B cell (primary cell): Measurements from ENCODE around the gene SMIM26. TPM values are rescaled to one million over a fixed set of nuclear protein-coding genes. Genes with fewer than 3 reads are reported as not detected.

Experiments
- ATAC-seq: fragments of 200-7000 bp; cut with Tn5 transposase; one replicate; pipeline ENCODE4 v1.10.0; 2021; ENCODE audit warnings: low read depth, mild to moderate bottlenecking, moderate number of reproducible peaks, moderate library complexity
- CTCF ChIA-PET: fragments of 350-600 bp; sonication (Branson Sonifier 250); formaldehyde crosslinking; loops from one replicate; lab custom pipeline; 2021; ENCODE audit warnings: antibody characterized with exemption, inconsistent platforms; lab: Charles Lee
- POLR2A ChIA-PET: fragments of 350-600 bp; sonication (Branson Sonifier 250); formaldehyde crosslinking; loops from one replicate; lab custom pipeline; 2021; ENCODE audit warnings: antibody characterized with exemption; lab: Charles Lee
- DNase-seq: peaks from one replicate; pipeline ENCODE4 v3.0.0; 2013
- H2AFZ ChIP-seq: 2 replicates; pipeline ENCODE4 v1.6.1; 2012; ENCODE audit warnings: mild to moderate bottlenecking, low read depth, low read length; ENCODE audit not compliant: insufficient read depth, poor library complexity, severe bottlenecking
- H3K27ac ChIP-seq, 2 donors: 1 replicate in 1 of 2; 2 replicates in 1 of 2; pipeline ENCODE4 v1.5.1; 2012 to 2013; ENCODE audit warnings: low read length in 2 of 2, mild to moderate bottlenecking in 2 of 2, moderate library complexity in 1 of 2
- H3K27me3 ChIP-seq, 4 experiments: fragments of 200-600 bp in 1 of 4; sonication (generic) in 1 of 4; replicated peaks in 1 of 4; 1 replicate in 2 of 4; 2 replicates in 2 of 4; pipeline versions ENCODE4 v1.6.1 to v1.7.0; 2013 to 2016; ENCODE audit warnings: low read length in 3 of 4, mild to moderate bottlenecking in 2 of 4, mixed read lengths in 1 of 4, moderate library complexity in 1 of 4; ENCODE audit not compliant: insufficient read depth in 4 of 4, control insufficient read depth in 3 of 4; ENCODE audit errors: control extremely low read depth in 1 of 4
- H3K36me3 ChIP-seq, 2 experiments: replicated peaks in 1 of 2; 1 replicate in 1 of 2; 2 replicates in 1 of 2; pipeline versions ENCODE4 v1.6.1 to v1.7.1; 2013; ENCODE audit warnings: low read length in 1 of 2; ENCODE audit not compliant: insufficient read depth in 2 of 2, control insufficient read depth in 1 of 2; ENCODE audit errors: control extremely low read depth in 1 of 2, extremely low read depth in 1 of 2
- H3K4me1 ChIP-seq, 2 donors: fragments of 200-600 bp in 1 of 2; sonication (generic) in 1 of 2; 1 replicate in 1 of 2; 2 replicates in 1 of 2; pipeline versions ENCODE4 v1.5.1 to v1.6.1; 2013 to 2017; ENCODE audit warnings: low read length in 2 of 2; ENCODE audit not compliant: control insufficient read depth in 2 of 2, insufficient read depth in 2 of 2
- H3K4me2 ChIP-seq: replicated peaks from 2 replicates; pipeline ENCODE3; 2012; ENCODE audit warnings: mild to moderate bottlenecking, low read depth, low read length; ENCODE audit not compliant: poor library complexity, severe bottlenecking
- H3K4me3 ChIP-seq, 5 experiments: fragments of 200-600 bp in 1 of 5; sonication (generic) in 1 of 5; 1 replicate in 3 of 5; 2 replicates in 2 of 5; pipeline versions ENCODE4 v1.5.1 to v1.7.0; 2011 to 2016; ENCODE audit warnings: low read length in 4 of 5, mild to moderate bottlenecking in 4 of 5, low read depth in 2 of 5, control low read depth in 1 of 5, moderate library complexity in 1 of 5; ENCODE audit not compliant: insufficient read depth in 1 of 5; ENCODE audit errors: control extremely low read depth in 1 of 5, extremely low read depth in 1 of 5
- H3K79me2 ChIP-seq: fragments of 200-600 bp; sonication (generic); one replicate; pipeline ENCODE4 v1.6.0; 2016; ENCODE audit warnings: low read length; ENCODE audit not compliant: control insufficient read depth, insufficient read depth
- H3K9ac ChIP-seq: fragments of 200-600 bp; sonication (generic); 2 replicates; pipeline ENCODE4 v1.6.1; 2017; ENCODE audit warnings: mild to moderate bottlenecking, low read length, moderate library complexity
- H3K9me3 ChIP-seq, 3 donors: one replicate each; pipeline versions ENCODE4 v1.6.1 to v1.7.1; 2013; ENCODE audit warnings: low read length in 2 of 3; ENCODE audit not compliant: control insufficient read depth in 2 of 3, insufficient read depth in 1 of 3; ENCODE audit errors: control extremely low read depth in 1 of 3
- H4K20me1 ChIP-seq: 2 replicates; pipeline ENCODE4 v1.6.0; 2012; ENCODE audit warnings: mild to moderate bottlenecking, low read length; ENCODE audit not compliant: insufficient read depth, control insufficient read depth, poor library complexity, severe bottlenecking
- H3K27ac Mint-ChIP-seq: one replicate; pipeline ENCODE4 v1.8.0; 2021; ENCODE audit warnings: mixed read lengths
- H3K27me3 Mint-ChIP-seq: one replicate; pipeline ENCODE4 v1.8.0; 2021; ENCODE audit warnings: mixed read lengths
- H3K4me1 Mint-ChIP-seq: one replicate; pipeline ENCODE4 v1.8.0; 2021; ENCODE audit warnings: mixed read lengths
- H3K4me3 Mint-ChIP-seq: one replicate; pipeline ENCODE4 v1.8.0; 2021; ENCODE audit warnings: mixed read lengths
- H3K9me3 Mint-ChIP-seq: one replicate; pipeline ENCODE4 v1.8.0; 2022; ENCODE audit warnings: mixed read lengths; ENCODE audit not compliant: insufficient read depth
- CTCF ChIP-seq: fragments of 200-600 bp; IDR thresholded peaks from one replicate; pipeline ENCODE4 v1.8.0; 2022; ENCODE audit warnings: antibody characterized with exemption, mild to moderate bottlenecking
- EZH2 ChIP-seq: IDR thresholded peaks from 2 replicates; pipeline ENCODE4 v1.6.1; 2012; ENCODE audit warnings: borderline replicate concordance, low read depth, mild to moderate bottlenecking, moderate library complexity, low read length; ENCODE audit not compliant: insufficient read depth, poor library complexity, severe bottlenecking
- WGBS: methylation state at CpG from one replicate; pipeline ENCODE4 v1.1.5; 2013; ENCODE audit warnings: missing lambda C conversion rate; ENCODE audit not compliant: insufficient coverage; 5-methylcytosine and 5-hydroxymethylcytosine counted together
- intact Hi-C: fragments of 100-400 bp; cut with micrococcal nuclease; formaldehyde crosslinking; loops from one replicate; pipeline ENCODE4 v1.10.0; 2022
- polyA plus RNA-seq: library from polyadenylated mRNA; depleted of rRNA; stranded (reverse); fragments of >200 nt; gene quantifications from 2 replicates; pipeline ENCODE4 v1.2.3, GENCODE V29; 2012
- total RNA-seq, 2 donors: library from RNA; stranded (reverse); fragments of 120-200 nt in 1 of 2; gene quantifications; 1 replicate in 1 of 2; 2 replicates in 1 of 2; pipeline versions ENCODE4 v1.2.3 to v1.2.4, GENCODE V29; 2013 to 2022

Gene SMIM26
- total and polyA plus RNA-seq, 2 donors (not counting 1 experiment from before 2014, with no cell fraction given), result 47.7 to 100 TPM

- ChIA-PET POLR2A (no interaction called here), CTCF (no interaction called here)
- TF ChIP-seq CTCF, result no peak
- TF ChIP-seq EZH2, result no peak
- Mint-ChIP-seq H3K9me3 (no peaks in the 10 kb centered on the region), H3K4me3 (no peak overlapping the region), H3K27ac (no peak overlapping the region), H3K4me1 (no peaks in the 10 kb centered on the region), H3K27me3 (no peaks in the 10 kb centered on the region)
- H3K4me3 ChIP-seq, result no peak overlapping the region
- WGBS, result no CpG with 5 or more reads among the region's 2 CpGs
- peaks cover 16 to 78% of the 10 kb centered on the region in 2 experiments for H3K36me3 ChIP-seq
- H3K4me2 ChIP-seq, result no peak overlapping the region
- ATAC-seq, result no peak
- H3K27ac ChIP-seq, result no peak overlapping the region
- intact Hi-C loops, result no loop called here
- no peaks in the 10 kb centered on the region for H3K27me3 ChIP-seq
- H4K20me1 ChIP-seq, result no peaks in the 10 kb centered on the region
- H3K9ac ChIP-seq, result no peak overlapping the region
- no peaks in the 10 kb centered on the region for H3K79me2 ChIP-seq
- no peak overlapping the region for H2AFZ ChIP-seq
- DNase-seq, result no peak
- no peaks in the 10 kb centered on the region for H3K4me1 ChIP-seq
- no peaks in the 10 kb centered on the region for H3K9me3 ChIP-seq
Observed at GRCh38 chr20:18527339-18527738, 39.9 kb upstream of the SMIM26 start.

GRCh38 chr20:18527836-18528235, 39.4 kb upstream of the SMIM26 start:
- ChIA-PET POLR2A (no interaction called here), CTCF (no interaction called here)
- intact Hi-C loops, result no loop called here
- no peaks in the 10 kb centered on the region for H3K79me2 ChIP-seq
- no peak overlapping the region for H2AFZ ChIP-seq
- H3K27ac Mint-ChIP-seq, result no peak overlapping the region
- no peaks in the 10 kb centered on the region for H3K9me3 Mint-ChIP-seq
- H4K20me1 ChIP-seq, result no peaks in the 10 kb centered on the region
- no peak overlapping the region for H3K27ac ChIP-seq
- no peaks in the 10 kb centered on the region for H3K27me3 Mint-ChIP-seq
- DNase-seq, result no peak
- no peaks in the 10 kb centered on the region for H3K4me1 ChIP-seq
- H3K27me3 ChIP-seq, result no peaks in the 10 kb centered on the region
- WGBS, result 100% methylated on average over 2 of the region's 2 CpGs
- ATAC-seq, result no peak
- TF ChIP-seq CTCF (no peak), EZH2 (no peak)
- H3K9me3 ChIP-seq, result no peaks in the 10 kb centered on the region
- H3K4me3 ChIP-seq, result no peak overlapping the region
- H3K4me3 Mint-ChIP-seq, result no peak overlapping the region
- peaks cover 16 to 83% of the 10 kb centered on the region in 2 experiments for H3K36me3 ChIP-seq
- no peak overlapping the region for H3K4me2 ChIP-seq
- no peak overlapping the region for H3K9ac ChIP-seq
- H3K4me1 Mint-ChIP-seq, result no peaks in the 10 kb centered on the region
